Ovary (tissue), 9 donors: ENCODE data around the gene APBB2. TPM values are rescaled to one million over a fixed set of nuclear protein-coding genes. Genes with fewer than 3 reads are reported as not detected.

ENCODE experiments used
- DNase-seq, 5 donors: peaks; one replicate each; pipeline ENCODE4 v3.0.0-alpha.2; 2019 to 2020
- H3K27ac ChIP-seq, 2 donors: fragments of 200-600 bp; one replicate each; pipeline versions ENCODE4 v1.5.1 to v1.8.0; 2019 to 2022
- H3K27me3 ChIP-seq: fragments of 200-600 bp; one replicate; pipeline ENCODE4 v1.8.0; 2022
- H3K36me3 ChIP-seq: fragments of 200-600 bp; sonication (generic); one replicate; pipeline ENCODE4 v1.5.1; 2019
- H3K4me1 ChIP-seq: one replicate; pipeline ENCODE4 v1.8.1; 2013; ENCODE audit warnings: mild to moderate bottlenecking, moderate library complexity; ENCODE audit not compliant: insufficient read depth
- H3K4me3 ChIP-seq: fragments of 200-600 bp; sonication (generic); one replicate; pipeline ENCODE4 v1.5.1; 2017
- H3K9me3 ChIP-seq, 2 donors: fragments of 200-600 bp in 1 of 2; sonication (generic) in 1 of 2; one replicate each; pipeline versions ENCODE4 v1.5.1 to v1.8.1; 2013 to 2019; ENCODE audit warnings: mild to moderate bottlenecking in 1 of 2, moderate library complexity in 1 of 2
- EP300 ChIP-seq: sonication (generic); formaldehyde crosslinking; IDR thresholded peaks from one replicate; pipeline ENCODE4 v1.6.1; 2017; ENCODE audit warnings: antibody characterized with exemption
- POLR2A ChIP-seq: fragments of 450-650 bp; IDR thresholded peaks from one replicate; pipeline ENCODE4 v1.6.1; 2017; ENCODE audit warnings: antibody characterized with exemption, mild to moderate bottlenecking, moderate library complexity
- WGBS, 3 donors: extraction: QIAGEN DNeasy Blood & Tissue Kit in 1 of 3; methylation state at CpG; one replicate each; pipeline versions ENCODE4 v1.1.5 to v1.1.7; 2013 to 2017; 5-methylcytosine and 5-hydroxymethylcytosine counted together
- intact Hi-C, 4 donors: fragments of 100-400 bp; cut with DNase I; formaldehyde crosslinking; loops; one replicate each; pipeline versions ENCODE4 v1.11.0 to v1.15.1; 2022 to 2023
- polyA plus RNA-seq, 2 donors: library from polyadenylated mRNA; stranded (reverse); fragments of 200-250 nt in 1 of 2; fragments of 350-450 nt in 1 of 2; fragmentation: Illumina TruSeq in 1 of 2; extraction: RNeasy Lipid Tissue Mini Kit (QIAGEN cat#74804) in 1 of 2; gene quantifications; one replicate each; pipeline ENCODE4 v1.2.3, GENCODE V29; 2013 to 2014
- total RNA-seq, 7 donors: library from RNA; depleted of rRNA in 2 of 7; stranded (reverse); fragments of >200 nt in 2 of 7; fragmentation: NEBNext Ultra II Directional in 3 of 7; extraction: Animal tissue kit (Norgen Biotek cat#: 25700) in 3 of 7; gene quantifications; one replicate each; pipeline versions ENCODE4 v1.1.0 to v1.2.4, GENCODE V29; 2016 to 2023
- TF ChIP-seq, protein P1 (sequence below), 3 donors: fragments of 450-650 bp in 2 of 3; fragments of 200-600 bp in 1 of 3; IDR thresholded peaks; one replicate each; pipeline versions ENCODE4 v1.5.1 to v1.8.0; 2016 to 2022; ENCODE audit warnings: antibody characterized with exemption in 3 of 3, mild to moderate bottlenecking in 1 of 3
- donor health status: DM: no; HTN: no; CAD: no; lungs with moderate emphysema.
- donor health status: DM: no; HTN: no; CAD: no.
- donor health status: Bipolar disorder and iron deficiency.
- donor health status: DM: yes; HTN: yes; CAD: no.
- donor health status: DM: no; HTN: no; CAD: no.
- donor health status: DM: yes; HTN: yes; CAD: no.

The APBB2 gene
- total and polyA plus RNA-seq, 9 donors: 30.9 to 163 (median 80.1) TPM

DNA sequence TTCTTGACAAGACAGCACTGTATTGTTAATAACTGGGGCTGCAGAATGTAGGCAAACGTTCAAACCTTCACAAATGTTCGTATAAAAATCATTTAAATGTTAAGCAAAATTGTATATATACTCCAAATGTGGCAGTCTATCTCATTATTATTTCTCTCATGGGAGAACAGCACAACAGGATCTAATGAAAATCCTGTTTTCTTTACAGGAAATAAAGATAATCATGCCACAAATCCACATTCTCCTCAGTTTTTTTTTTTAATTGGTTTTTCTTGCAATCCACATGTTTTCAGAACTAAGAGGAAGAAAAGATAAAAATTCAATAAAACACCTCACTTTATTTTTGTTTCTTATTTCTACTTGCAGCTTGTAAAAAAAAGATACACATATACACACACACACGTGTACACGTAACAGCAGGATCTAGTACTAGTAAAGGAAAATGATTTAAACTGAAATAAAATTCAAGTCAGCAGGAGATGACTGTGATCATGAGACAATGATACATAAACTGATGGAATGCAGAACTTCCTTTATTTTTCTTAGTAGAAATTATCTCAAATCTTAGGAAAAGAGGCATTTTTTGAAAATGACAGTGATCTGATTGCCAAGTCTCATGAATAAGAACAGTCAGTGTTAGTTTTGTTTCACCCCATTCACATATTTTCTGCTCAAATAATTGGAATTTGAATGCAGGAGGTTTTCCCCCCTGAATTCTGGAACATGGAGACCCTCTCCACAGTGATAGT lies 11.3 kb downstream of the APBB2 start:
- Histone ChIP-seq H3K4me3 (no peak overlapping the region), H3K27ac (no peak overlapping the region), H3K9me3 (no peaks in the 10 kb centered on the region), H3K4me1 (peaks cover 18% of the 10 kb centered on the region), H3K36me3 (no peaks in the 10 kb centered on the region), H3K27me3 (no peaks in the 10 kb centered on the region)
- 31 to 37% (median 31%) methylated on average over 4 of the region's 4 CpGs for WGBS, 3 donors
- DNase-seq: no peak
- intact Hi-C loops: loop anchor here in 1 of 4 donors (10.0 kb wide), 1 partner anchor 148 kb away; no protein-coding TSS in a partner anchor
- TF ChIP-seq POLR2A: no peak
- TF ChIP-seq EP300: no peak
- TF ChIP-seq, protein P1, sequence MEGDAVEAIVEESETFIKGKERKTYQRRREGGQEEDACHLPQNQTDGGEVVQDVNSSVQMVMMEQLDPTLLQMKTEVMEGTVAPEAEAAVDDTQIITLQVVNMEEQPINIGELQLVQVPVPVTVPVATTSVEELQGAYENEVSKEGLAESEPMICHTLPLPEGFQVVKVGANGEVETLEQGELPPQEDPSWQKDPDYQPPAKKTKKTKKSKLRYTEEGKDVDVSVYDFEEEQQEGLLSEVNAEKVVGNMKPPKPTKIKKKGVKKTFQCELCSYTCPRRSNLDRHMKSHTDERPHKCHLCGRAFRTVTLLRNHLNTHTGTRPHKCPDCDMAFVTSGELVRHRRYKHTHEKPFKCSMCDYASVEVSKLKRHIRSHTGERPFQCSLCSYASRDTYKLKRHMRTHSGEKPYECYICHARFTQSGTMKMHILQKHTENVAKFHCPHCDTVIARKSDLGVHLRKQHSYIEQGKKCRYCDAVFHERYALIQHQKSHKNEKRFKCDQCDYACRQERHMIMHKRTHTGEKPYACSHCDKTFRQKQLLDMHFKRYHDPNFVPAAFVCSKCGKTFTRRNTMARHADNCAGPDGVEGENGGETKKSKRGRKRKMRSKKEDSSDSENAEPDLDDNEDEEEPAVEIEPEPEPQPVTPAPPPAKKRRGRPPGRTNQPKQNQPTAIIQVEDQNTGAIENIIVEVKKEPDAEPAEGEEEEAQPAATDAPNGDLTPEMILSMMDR (IDR thresholded peaks at IDR 0.05): no peak

DNA sequence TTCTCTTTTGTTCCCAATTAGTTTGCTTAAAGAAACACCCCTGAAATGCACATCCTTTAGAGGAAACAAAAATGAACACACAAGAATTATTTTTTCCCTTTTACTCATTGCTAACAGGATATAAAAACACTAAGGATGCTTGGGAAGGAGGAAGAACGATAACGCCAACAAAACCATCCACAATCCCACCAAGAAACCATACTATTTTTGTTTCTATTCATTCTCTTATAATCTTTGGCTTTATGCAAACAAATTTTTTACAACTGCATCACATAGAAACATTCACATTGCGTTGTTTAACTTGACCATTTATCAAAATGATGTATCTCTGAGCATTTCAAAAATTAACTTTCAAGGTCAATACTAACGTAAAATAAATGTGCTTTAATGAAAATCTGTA lies 12.0 kb downstream of the APBB2 start:
- Histone ChIP-seq H3K4me1 (peaks cover 19% of the 10 kb centered on the region), H3K27ac (no peak overlapping the region), H3K4me3 (no peak overlapping the region), H3K36me3 (no peaks in the 10 kb centered on the region), H3K9me3 (no peaks in the 10 kb centered on the region), H3K27me3 (no peaks in the 10 kb centered on the region)
- WGBS, 3 donors: 22 to 39% (median 33%) methylated on average over 4 of the region's 4 CpGs
- intact Hi-C loops: loop anchor here in 1 of 4 donors (10.0 kb wide), 1 partner anchor 148 kb away; no protein-coding TSS in a partner anchor
- no peak for DNase-seq
- TF ChIP-seq POLR2A: no peak
- TF ChIP-seq, protein P1 (IDR thresholded peaks at IDR 0.05): no peak
- TF ChIP-seq EP300: no peak

DNA sequence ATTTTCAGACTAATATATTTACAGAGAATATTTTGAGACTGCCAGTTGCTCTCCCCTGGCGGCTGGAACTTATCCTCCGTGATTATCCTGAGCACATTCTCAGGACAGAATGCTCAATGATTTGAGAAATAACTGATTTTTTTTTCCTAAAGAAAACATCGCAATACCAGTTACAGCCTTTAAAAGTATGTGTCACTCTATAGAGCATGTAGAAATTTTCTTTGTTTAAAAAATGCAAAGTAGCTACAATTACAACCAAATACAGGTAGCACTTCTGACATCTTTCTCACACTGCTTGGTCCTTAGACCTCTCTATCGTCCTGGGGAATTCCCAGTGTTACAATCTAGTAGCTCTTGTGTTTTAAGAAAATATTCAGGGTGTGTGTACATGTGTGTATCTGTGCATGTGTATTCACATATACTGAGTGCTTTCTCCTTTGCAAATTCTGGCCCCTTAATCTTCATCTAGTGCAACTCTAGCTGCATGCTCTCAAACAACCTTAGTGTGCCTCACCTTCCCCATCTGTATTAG lies 13.8 kb downstream of the APBB2 start:
- 69 to 89% (median 85%) methylated on average over 4 of the region's 4 CpGs for WGBS, 3 donors
- peaks cover 16% of the 10 kb centered on the region for H3K4me1 ChIP-seq

DNA sequence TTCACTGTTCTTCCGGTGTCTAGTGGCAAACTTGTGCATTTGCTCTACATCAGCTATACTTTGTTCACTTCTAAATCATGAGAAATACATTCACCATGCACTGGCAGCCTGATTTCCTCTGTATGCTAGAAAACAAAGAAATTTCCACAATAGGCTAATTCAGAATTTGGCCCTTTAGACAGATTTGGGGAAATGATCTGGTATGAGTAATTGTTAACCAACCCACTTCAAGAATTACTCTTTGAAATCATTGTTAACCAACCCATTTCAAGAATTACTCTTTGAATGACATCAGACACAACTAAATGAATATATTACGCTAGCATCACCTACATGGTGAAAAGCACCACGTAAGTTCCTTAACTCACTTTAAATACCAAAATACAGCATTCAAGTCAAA lies 14.6 kb downstream of the APBB2 start:
- no peak for DNase-seq
- H3K27me3 ChIP-seq: no peaks in the 10 kb centered on the region
- 78 to 89% (median 88%) methylated on average over 3 of the region's 3 CpGs for WGBS, 3 donors
- intact Hi-C loops: loop anchor here in 2 of 4 donors (10.0 kb wide), 2 partner anchors 55 to 145 kb away; no protein-coding TSS in a partner anchor
- peaks cover 18% of the 10 kb centered on the region for H3K4me1 ChIP-seq
- H3K36me3 ChIP-seq: no peaks in the 10 kb centered on the region
- no peaks in the 10 kb centered on the region for H3K9me3 ChIP-seq
- TF ChIP-seq, protein P1 (IDR thresholded peaks at IDR 0.05): no peak
- TF ChIP-seq POLR2A (no peak), EP300 (no peak)
- no peak overlapping the region for H3K27ac ChIP-seq
- H3K4me3 ChIP-seq: no peak overlapping the region

More for the DNA sequence above, 13.8 kb downstream of the APBB2 start:
- H3K36me3 ChIP-seq: no peaks in the 10 kb centered on the region
- DNase-seq: no peak
- no peaks in the 10 kb centered on the region for H3K27me3 ChIP-seq
- TF ChIP-seq, protein P1 (IDR thresholded peaks at IDR 0.05): no peak
- TF ChIP-seq EP300: no peak
- no peaks in the 10 kb centered on the region for H3K9me3 ChIP-seq
- intact Hi-C loops: loop anchor here in 1 of 4 donors (10.0 kb wide), 1 partner anchor 146 kb away; no protein-coding TSS in a partner anchor
- H3K27ac ChIP-seq: no peak overlapping the region
- no peak overlapping the region for H3K4me3 ChIP-seq
